ENCODE results near the gene TBL1XR1. TPM values are rescaled to one million over a fixed set of nuclear protein-coding genes. Genes with fewer than 3 reads are reported as not detected.

Gene TBL1XR1
- total RNA-seq, 1 experiment from 2014 or later, result 192 TPM

DNA sequence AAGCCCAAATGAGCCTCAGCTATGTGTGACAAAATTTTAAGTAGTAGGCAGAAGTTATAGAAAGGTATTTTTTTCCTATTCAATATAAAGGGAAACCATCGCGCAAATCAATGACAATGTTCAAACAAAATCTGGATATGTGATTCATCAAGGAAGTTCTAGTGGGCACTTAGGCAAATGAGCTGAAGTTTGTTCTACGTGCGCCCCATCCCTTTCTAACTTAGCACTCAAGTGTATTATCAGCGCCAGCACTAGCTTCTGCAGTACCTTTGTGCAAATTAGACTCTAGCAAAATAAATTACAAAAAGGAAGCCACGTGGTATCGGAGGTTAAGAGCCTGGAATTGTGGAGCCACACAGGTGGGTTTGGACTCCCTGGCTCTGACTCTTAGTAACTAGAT is 91.1 kb downstream of the TBL1XR1 start:
- no peak overlapping the region for H3K4me3 ChIP-seq (ENCODE audit: low read depth in 2 of 2, low read length in 2 of 2)
- in situ Hi-C loops (cut with HindIII; ENCODE audit: low pct_unique_long_range_greater_than_20kb, low sequenced_read_pairs), result no loop called here
- H3K27ac ChIP-seq (ENCODE audit: low read length), result peak overlapping the region; percentile 39
- H3K4me1 ChIP-seq (ENCODE audit: control insufficient read depth, insufficient read depth, low read length), result peaks cover 59% of the 10 kb centered on the region
- ATAC-seq, result peak; percentile 28; the same call in 1 of the 2 replicates
- BruUV-seq (replicated peaks), result no TSS peak
- ChIA-PET POLR2A (interaction anchor here (0.6 kb wide), 1 partner anchor 291 kb away, joined by 3 read pairs; no protein-coding TSS in a partner anchor), CTCF (interaction anchor here (0.6 kb wide), 1 partner anchor 82 kb away, joined by 3 read pairs; no protein-coding TSS in a partner anchor)
- no peaks in the 10 kb centered on the region for H3K9me3 ChIP-seq (ENCODE audit: control insufficient read depth, insufficient read depth, low read depth, low read length)
- intact Hi-C loops (cut with micrococcal nuclease; ENCODE audit: unreplicated experiment), result no loop called here
- H3K36me3 ChIP-seq (ENCODE audit: control insufficient read depth, insufficient read depth, low read length), result no peaks in the 10 kb centered on the region
- DNase-seq (ENCODE audit: low read depth, low spot score), result no peak
- TF ChIP-seq TCF7L2 (IDR thresholded peaks at IDR 0.05; ENCODE audit: low read depth, low read length), result no peak
- TF ChIP-seq, protein P1, sequence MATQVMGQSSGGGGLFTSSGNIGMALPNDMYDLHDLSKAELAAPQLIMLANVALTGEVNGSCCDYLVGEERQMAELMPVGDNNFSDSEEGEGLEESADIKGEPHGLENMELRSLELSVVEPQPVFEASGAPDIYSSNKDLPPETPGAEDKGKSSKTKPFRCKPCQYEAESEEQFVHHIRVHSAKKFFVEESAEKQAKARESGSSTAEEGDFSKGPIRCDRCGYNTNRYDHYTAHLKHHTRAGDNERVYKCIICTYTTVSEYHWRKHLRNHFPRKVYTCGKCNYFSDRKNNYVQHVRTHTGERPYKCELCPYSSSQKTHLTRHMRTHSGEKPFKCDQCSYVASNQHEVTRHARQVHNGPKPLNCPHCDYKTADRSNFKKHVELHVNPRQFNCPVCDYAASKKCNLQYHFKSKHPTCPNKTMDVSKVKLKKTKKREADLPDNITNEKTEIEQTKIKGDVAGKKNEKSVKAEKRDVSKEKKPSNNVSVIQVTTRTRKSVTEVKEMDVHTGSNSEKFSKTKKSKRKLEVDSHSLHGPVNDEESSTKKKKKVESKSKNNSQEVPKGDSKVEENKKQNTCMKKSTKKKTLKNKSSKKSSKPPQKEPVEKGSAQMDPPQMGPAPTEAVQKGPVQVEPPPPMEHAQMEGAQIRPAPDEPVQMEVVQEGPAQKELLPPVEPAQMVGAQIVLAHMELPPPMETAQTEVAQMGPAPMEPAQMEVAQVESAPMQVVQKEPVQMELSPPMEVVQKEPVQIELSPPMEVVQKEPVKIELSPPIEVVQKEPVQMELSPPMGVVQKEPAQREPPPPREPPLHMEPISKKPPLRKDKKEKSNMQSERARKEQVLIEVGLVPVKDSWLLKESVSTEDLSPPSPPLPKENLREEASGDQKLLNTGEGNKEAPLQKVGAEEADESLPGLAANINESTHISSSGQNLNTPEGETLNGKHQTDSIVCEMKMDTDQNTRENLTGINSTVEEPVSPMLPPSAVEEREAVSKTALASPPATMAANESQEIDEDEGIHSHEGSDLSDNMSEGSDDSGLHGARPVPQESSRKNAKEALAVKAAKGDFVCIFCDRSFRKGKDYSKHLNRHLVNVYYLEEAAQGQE (IDR thresholded peaks at IDR 0.05; ENCODE audit: insufficient read depth in 1 of 2, low read depth in 2 of 2, low read length in 1 of 2), result no peak
- TF ChIP-seq, protein P2, sequence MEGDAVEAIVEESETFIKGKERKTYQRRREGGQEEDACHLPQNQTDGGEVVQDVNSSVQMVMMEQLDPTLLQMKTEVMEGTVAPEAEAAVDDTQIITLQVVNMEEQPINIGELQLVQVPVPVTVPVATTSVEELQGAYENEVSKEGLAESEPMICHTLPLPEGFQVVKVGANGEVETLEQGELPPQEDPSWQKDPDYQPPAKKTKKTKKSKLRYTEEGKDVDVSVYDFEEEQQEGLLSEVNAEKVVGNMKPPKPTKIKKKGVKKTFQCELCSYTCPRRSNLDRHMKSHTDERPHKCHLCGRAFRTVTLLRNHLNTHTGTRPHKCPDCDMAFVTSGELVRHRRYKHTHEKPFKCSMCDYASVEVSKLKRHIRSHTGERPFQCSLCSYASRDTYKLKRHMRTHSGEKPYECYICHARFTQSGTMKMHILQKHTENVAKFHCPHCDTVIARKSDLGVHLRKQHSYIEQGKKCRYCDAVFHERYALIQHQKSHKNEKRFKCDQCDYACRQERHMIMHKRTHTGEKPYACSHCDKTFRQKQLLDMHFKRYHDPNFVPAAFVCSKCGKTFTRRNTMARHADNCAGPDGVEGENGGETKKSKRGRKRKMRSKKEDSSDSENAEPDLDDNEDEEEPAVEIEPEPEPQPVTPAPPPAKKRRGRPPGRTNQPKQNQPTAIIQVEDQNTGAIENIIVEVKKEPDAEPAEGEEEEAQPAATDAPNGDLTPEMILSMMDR (IDR thresholded peaks at IDR 0.05), result no peak
- no peak for TF ChIP-seq SIN3A (IDR thresholded peaks at IDR 0.05; ENCODE audit: borderline replicate concordance, insufficient read depth, low read depth, low read length)
- no peak for TF ChIP-seq POLR2AphosphoS5 (IDR thresholded peaks at IDR 0.05; ENCODE audit: low read depth, low read length)
- no peaks in the 10 kb centered on the region for H3K27me3 ChIP-seq (ENCODE audit: control insufficient read depth, insufficient read depth, low read length)

DNA sequence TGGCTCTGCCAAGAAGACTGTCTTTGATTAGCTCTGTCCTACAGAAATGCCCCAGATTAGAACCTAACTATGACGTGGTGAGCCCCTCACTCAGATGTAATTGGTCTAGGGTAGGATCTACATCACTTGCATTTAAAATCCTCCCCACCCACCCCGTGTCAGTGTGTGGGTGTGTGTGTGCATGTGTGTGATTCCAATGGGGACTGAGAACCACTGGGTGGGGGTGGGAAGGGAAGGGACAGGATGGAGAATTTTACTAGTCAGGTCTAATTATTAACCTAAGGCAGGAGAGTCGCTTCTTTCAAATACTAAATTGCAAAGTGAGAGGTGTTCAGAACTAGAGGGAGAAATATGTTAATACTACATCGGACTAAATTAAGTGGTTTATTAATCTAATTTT is 91.7 kb downstream of the TBL1XR1 start:
- peaks cover 56% of the 10 kb centered on the region for H3K4me1 ChIP-seq (ENCODE audit: control insufficient read depth, insufficient read depth, low read length)
- no peak overlapping the region for H3K4me3 ChIP-seq (ENCODE audit: low read depth in 2 of 2, low read length in 2 of 2)
- ATAC-seq (no peak), DNase-seq (ENCODE audit: low read depth, low spot score) (no peak)
- no peak overlapping the region for H3K27ac ChIP-seq (ENCODE audit: low read length)
- in situ Hi-C loops (cut with HindIII; ENCODE audit: low pct_unique_long_range_greater_than_20kb, low sequenced_read_pairs), result no loop called here
- no peaks in the 10 kb centered on the region for H3K9me3 ChIP-seq (ENCODE audit: control insufficient read depth, insufficient read depth, low read depth, low read length)
- TF ChIP-seq SIN3A (IDR thresholded peaks at IDR 0.05; ENCODE audit: borderline replicate concordance, insufficient read depth, low read depth, low read length) (no peak), TCF7L2 (IDR thresholded peaks at IDR 0.05; ENCODE audit: low read depth, low read length) (no peak), POLR2AphosphoS5 (IDR thresholded peaks at IDR 0.05; ENCODE audit: low read depth, low read length) (no peak)
- TF ChIP-seq, protein P1 (IDR thresholded peaks at IDR 0.05; ENCODE audit: insufficient read depth in 1 of 2, low read depth in 2 of 2, low read length in 1 of 2), result no peak
- TF ChIP-seq, protein P2 (IDR thresholded peaks at IDR 0.05), result no peak
- ChIA-PET CTCF (no interaction called here), POLR2A (no interaction called here)
- H3K36me3 ChIP-seq (ENCODE audit: control insufficient read depth, insufficient read depth, low read length), result no peaks in the 10 kb centered on the region
- no TSS peak for BruUV-seq (replicated peaks)
- intact Hi-C loops (cut with micrococcal nuclease; ENCODE audit: unreplicated experiment), result no loop called here
- no peaks in the 10 kb centered on the region for H3K27me3 ChIP-seq (ENCODE audit: control insufficient read depth, insufficient read depth, low read length)

Data from Panc1 (cell line).